Urothelium cell line (cell line): ENCODE results near the gene ADGRD2.

Experiments used
- DNase-seq: peaks from one replicate; pipeline ENCODE4 v3.0.0; 2011; ENCODE audit warnings: low spot score, mixed read lengths
- FAIRE-seq: peaks from 2 replicates; lab custom pipeline; 2011; peaks lifted over from hg19 to GRCh38; lab: Jason Lieb, UNC

The ADGRD2 gene

GRCh38 chr9:124456341-124457078, 6.3 kb downstream of the ADGRD2 start:
- FAIRE-seq (no peak), DNase-seq (no peak)

- no peak for DNase-seq
- no peak for FAIRE-seq
These were observed 7.0 kb downstream of the ADGRD2 start for GRCh38 chr9:124457079-124457886.

DNA sequence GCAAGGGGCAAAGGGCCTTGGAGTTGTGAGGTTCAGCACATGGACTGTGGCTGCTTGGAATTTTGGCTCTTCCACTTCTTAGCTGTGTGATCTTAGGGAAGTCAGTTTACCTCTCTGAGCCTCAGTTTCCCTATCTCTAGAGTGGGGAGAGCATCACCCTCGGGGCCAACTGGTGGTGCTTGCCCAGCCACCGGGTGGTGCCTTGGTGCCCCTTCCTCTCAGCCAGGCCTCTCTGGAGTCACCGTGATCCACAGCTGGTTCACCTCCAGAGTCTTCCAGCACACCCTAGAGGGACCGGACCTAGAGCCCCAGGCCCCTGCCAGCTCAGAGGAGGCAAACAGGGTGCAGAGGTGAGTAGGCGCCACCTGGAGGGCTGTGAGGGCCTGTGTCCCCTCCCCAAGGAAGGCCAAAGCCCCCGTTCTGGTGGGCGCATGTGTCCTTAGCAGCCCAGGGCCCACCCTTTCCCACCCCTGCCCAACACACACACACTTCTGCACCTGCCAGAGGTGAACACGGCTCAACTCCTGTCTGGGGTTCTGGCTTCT, 7.7 kb downstream of the ADGRD2 start:
- DNase-seq (no peak), FAIRE-seq (no peak)

GRCh38 chr9:124458441-124458840, 8.2 kb downstream of the ADGRD2 start:
- FAIRE-seq (no peak), DNase-seq (no peak)

- no peak for FAIRE-seq
These were observed 12.5 kb downstream of the ADGRD2 start for GRCh38 chr9:124462739-124463138.

DNA sequence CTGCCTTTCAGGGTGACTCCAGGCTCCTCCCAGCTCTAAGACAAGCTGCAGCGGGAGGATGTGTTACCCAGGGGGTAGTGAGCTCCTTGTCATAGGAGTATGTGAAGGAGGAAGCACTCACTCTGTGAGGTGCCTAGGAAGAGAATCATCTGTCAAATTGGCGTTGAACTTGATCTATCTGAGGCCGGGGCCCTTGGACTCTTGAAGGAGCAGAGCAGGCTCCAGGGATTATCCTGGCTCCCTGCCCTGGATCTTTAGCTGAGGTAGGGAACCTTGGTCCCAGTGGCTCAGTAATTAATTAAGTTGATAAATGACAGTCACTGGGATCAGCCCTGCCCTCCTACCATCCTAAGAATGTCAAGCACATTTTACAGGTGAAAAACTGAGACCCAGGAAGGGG, 15.5 kb downstream of the ADGRD2 start:
- no peak for FAIRE-seq
- DNase-seq: no peak

More at GRCh38 chr9:124462739-124463138, 12.5 kb downstream of the ADGRD2 start:
- no peak for DNase-seq

- no peak for FAIRE-seq
- no peak for DNase-seq
These were observed 17.3 kb downstream of the ADGRD2 start for GRCh38 chr9:124467410-124468060.

DNA sequence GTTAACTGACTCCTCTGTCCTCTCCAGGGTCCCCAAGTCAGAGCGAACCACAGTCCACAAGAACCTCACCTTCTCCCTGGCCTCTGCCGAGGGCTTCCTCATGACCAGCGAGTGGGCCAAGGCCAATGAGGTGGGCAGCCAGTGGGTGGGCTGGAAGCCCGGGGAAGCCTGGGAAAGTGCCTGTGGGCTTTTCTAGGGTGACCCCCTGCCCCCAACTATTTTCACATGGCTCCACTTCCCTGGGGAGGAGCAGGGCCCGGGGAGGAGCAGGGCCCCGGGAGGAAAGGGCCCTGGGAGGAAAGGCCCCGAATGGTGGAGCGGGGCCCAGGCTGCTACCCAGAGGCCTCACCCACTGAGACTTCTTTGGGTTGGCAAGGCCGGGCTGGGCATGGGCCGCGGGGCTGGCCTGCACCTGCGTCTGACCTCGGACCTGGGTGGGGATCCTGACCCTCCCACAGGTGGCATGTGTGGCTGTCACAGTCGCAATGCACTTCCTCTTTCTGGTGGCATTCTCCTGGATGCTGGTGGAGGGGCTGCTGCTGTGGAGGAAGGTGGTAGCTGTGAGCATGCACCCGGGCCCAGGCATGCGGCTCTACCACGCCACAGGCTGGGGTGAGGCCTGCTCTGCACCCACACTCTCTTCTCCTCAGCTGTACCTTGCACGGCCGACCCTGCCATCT, 17.9 kb downstream of the ADGRD2 start:
- FAIRE-seq (no peak), DNase-seq (no peak)

DNA sequence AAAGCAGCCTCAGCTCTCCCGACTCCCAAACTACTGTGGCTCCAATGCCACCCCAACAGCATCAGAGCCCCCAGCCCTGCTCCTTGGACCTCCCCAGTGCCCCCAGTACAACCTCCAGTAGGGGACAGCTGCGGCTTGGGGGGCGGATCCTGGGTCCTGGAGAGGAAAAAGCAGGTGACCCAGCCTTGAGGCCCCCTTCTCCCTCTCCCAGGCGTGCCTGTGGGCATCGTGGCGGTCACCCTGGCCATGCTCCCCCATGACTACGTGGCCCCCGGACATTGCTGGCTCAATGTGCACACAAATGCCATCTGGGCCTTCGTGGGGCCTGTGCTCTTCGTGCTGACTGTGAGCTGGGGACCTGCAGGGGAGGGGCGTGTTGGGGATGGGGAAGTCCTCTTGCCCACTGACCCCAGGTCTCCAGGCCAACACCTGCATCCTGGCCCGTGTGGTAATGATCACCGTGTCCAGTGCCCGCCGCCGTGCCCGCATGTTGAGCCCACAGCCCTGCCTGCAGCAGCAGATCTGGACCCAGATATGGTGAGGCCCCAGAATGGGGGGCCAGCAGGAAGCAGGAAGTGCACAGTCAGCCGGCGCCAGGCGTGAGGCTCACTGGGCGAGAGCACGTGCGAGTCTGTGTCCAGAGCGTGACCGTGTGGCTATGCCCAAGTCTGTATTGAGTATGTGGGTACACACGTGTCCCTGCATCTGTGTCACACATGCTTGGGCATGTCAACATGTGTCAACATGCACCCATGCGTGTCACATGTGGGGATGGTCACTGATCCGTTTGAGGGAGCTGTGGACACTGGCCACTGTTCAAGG, 19.0 kb downstream of the ADGRD2 start:
- FAIRE-seq: peak; percentile 9
- no peak for DNase-seq

GRCh38 chr9:124470306-124470705, 20.1 kb downstream of the ADGRD2 start:
- FAIRE-seq: no peak
- DNase-seq: no peak

- FAIRE-seq: no peak
- DNase-seq: no peak
These were observed 20.5 kb downstream of the ADGRD2 start for GRCh38 chr9:124470726-124471125.

DNA sequence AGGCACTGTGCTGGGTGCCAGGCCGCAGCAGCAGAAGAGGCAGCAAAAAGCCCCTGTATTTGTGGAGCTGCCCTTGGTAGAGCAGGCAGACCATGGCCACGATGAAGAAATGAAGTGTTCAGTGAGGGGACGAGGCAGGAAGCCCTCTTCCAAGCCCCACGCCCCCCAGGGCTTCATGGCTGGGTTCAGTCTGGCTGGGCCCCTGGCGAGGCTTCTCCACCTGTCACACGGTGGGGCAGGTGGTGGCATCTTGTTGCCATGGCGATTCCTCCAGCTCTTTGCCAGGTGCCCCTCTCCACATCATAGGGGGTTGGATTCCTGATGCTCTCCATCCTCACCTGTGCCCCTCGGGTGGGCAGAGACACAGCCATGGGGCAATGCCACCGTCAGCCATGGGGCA, 21.5 kb downstream of the ADGRD2 start:
- no peak for FAIRE-seq

GRCh38 chr9:124472770-124473169, 22.5 kb downstream of the ADGRD2 start:
- no peak for FAIRE-seq

More for the DNA sequence above, 21.5 kb downstream of the ADGRD2 start:
- DNase-seq: no peak

DNA sequence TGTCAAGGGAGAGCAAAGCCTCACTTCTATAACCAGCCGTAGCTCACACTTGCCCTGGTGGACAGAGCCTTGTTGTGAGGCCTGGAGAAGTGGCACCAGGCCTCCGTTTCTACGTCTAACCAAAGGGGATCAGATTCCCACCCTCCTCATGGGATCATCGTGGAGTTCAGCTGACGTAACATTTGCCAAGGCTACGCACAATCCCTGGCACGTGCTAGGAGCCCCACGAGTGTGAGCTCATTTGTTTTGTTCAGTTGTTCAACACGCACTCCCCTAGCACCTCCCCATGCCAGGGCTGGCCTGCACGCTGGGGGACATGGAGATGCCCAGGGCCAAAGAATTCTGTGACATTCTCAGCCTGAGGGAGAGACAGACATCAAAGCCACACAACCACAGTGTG, 23.1 kb downstream of the ADGRD2 start:
- DNase-seq (no peak), FAIRE-seq (no peak)

More at GRCh38 chr9:124472770-124473169, 22.5 kb downstream of the ADGRD2 start:
- DNase-seq: no peak

- FAIRE-seq (no peak), DNase-seq (no peak)
These were observed 23.9 kb downstream of the ADGRD2 start for GRCh38 chr9:124474151-124474550.

DNA sequence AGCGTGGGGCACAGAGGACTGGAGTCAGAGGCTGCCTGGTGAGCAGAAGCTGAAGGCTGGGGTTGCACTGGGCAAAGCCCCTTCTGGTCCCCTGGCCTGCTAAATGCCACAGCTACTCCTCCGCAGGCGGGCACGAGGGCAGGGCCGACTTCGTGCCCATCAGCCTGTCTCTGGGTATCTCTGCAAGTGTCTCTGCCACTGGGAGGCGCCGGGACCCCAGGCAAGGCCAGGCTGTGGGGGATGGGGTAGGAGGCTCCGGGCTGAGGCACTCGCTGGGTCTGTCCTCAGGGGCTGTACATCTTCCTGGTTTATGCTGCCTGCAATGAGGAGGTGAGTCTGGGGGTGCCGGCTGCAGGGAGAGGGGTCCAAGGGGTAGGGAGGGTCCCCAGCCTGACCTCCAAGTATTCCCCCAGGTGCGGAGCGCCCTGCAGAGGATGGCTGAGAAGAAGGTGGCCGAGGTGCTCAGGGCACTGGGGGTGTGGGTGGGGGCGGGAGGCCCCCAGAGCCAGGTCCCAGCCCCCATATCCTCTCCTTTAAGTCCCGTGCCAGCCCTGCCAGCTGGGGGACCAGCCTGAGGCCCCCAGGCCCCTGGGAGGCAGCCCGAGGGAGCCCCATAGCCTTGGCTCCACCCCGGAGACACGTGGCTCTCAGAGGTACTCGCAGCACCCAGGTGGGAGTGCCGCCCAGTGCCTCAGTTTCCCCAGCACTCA, 25.1 kb downstream of the ADGRD2 start:
- DNase-seq (no peak), FAIRE-seq (no peak)

GRCh38 chr9:124475868-124476690, 25.8 kb downstream of the ADGRD2 start:
- no peak for FAIRE-seq
- no peak for DNase-seq

DNA sequence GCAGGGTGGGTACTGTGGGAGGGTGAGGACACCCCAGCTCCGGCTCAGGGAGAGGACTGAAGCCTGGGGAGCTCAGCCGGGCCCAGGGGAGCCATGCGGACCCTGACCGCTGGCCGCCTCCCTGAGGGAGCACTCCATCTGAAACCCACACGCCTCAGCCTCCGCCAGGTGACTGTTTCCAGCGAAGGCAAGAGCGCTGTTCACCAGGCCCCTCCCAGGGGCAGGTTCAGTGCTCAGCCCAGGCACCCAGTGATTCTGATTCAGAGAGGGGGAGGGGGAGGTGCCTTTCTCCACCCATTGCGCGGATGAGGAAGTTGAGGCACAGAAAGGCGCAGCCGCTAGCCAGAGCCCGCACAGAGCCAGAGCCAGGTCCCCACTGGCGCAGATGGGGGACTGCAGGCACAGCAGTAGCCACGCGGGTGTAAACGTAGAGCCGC, 27.0 kb downstream of the ADGRD2 start:
- FAIRE-seq (no peak), DNase-seq (no peak)
